GM10847 (cell line): ENCODE results near the gene ELMOD1.

Source experiments
- POLR2A ChIP-seq: IDR thresholded peaks from 2 replicates; pipeline ENCODE4 v1.6.1; 2011; ENCODE audit not compliant: insufficient read length; ENCODE audit errors: extremely low read depth

The ELMOD1 gene

DNA sequence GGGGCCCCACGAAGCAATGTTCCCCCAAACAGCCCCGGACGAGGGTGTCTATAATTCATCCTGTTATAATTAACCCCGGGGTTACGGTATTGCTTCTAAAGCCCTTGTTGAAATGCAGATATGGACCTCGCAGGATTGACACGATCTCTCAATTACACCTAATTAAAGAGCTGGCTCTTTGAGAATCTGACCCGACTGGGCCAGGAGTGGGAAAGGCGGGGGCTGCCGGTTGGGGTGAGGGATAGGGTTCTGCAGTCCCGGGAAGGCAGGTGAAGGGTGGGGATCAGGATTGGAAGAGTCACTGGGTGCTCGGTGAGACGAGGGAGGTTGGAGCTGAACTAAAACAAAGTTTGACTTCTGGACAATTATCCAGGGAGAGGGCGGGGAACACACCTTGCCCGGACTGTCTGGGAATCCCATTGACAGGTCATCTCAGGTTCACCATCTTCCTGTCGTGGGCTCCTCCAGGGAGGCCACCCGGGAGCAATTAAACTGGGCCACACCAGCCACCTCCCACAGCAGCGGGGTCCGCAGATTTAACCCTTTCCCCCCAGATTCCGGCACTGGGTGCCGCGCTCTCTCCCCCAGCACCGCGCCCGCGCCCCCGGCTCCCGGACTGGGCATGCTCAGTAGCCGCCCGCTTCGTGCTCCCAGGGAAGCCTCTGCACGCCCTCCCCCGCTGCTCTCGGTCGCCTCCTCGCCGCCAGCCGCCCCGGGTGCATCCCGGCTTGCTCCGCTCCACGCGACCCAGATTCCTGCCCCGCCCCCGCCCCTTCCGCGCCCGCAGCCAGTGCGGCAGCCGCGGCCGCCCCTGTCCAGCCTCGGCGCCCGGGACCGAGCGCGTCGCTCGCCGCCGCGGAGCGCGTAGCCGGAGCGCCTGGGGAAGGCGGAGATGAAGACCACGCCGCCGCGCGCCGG, at the start of gene ELMOD1:
TSS of gene ELMOD1 (plus strand) at position 688 of the 918 bp plus-strand sequence. CDS start 27,043 bp downstream, outside the sequence.
- TF ChIP-seq POLR2A, result no peak

DNA sequence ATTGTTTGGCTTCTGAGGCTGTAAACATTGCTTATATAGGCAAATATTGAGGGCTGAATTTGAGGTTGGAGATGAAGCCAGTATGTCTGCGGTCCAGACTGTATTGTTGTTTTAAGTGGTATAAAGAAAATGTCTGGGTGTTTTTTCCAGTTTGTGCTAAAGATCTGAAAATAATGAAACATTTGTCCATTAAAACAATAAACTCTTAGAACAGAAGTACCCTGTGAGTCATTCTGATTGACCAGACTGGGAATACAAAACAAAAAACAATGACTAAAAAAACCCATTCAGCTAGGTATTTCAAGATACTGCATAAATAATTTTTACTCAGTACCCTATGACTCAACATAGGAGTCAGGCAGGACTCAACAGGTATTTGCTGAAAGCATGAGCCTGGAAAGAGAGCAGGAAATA, 45.8 kb upstream of the ELMOD1 start:
- TF ChIP-seq POLR2A, result no peak

DNA sequence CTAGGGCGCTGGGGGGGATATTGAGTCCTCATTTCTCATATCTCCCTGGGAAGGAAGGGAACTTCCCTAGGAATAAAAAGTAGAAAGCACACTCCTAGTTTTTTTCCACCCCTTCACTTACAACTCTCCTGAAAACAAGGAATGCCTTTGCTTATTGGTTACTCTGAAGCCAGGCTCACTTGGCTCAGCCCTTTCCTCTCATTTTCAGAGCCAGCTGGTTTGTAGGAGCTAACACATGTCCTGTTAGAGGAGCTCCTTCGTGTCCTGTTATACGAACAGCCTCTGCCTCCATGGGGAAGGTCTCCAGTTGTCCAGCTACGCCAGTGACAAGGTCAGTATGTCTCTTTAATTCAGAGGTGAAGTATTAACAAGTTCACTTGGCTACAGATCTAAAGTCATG, 43.0 kb upstream of the ELMOD1 start:
- no peak for TF ChIP-seq POLR2A

DNA sequence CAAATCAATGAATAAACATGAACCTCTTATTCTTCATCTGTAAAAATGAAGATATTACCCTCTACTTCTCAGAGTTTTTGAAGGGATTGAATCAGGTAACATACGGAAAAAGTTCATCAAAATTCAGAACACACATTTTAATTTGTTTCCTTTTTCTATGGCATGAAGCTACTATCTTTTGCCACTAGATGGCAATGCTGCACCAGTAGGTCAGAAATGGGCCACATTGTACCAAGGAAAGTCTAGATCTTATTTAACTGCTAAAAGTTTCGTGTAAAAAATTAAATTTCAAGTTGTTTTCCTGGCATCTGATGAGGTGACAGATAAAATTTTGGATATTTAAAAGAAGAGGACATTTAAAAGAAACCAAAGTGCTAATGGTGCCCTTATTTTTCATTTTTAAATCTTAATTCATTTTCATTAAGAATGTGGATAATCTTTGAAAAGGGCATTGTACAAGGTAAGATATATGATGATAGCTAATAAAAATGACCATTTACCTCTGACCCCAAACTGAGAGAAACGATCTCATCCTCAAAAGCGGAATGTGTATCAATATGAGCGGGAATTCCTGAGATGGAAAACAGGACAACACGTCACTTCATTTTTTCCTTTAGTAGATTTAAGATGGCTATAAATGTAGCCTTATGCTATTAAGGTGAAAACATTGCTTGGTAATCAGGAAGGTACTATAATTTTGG, 41.5 kb upstream of the ELMOD1 start:
- no peak for TF ChIP-seq POLR2A

DNA sequence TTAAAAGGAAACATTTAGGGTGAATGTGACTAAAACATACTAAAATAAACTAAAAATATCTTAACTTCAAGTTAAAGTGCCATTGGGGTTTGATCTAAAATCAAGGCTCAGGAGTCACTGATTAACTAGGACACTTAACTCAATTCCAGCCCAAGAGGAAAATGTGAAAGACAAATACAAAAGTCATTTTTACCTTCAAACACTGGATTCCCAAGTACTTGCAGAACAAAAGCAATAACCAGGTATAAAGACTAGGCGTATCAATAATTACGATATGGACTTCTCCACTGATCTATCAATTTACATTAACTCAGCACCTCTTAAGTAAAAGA, 41.0 kb upstream of the ELMOD1 start:
- no peak for TF ChIP-seq POLR2A

DNA sequence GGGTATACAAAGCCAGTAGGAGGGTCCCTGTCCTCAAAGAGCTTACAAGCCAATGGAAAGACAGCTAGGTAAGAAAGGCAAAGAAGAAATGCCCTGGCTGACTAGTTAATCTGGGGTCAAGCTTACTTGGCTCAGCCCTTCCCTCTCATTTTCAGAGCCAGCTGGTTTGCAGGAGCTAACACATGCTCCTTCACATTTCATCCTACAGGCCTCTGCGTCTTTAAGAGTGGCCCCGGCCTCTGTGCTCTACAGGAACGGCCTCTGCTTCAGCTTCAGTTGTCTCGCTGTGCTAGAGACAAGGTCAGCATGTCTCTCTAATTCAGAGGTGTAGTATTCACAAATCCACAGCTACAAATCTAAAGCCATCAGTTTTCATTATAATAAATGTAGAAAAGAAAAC, 40.6 kb upstream of the ELMOD1 start:
- no peak for TF ChIP-seq POLR2A

DNA sequence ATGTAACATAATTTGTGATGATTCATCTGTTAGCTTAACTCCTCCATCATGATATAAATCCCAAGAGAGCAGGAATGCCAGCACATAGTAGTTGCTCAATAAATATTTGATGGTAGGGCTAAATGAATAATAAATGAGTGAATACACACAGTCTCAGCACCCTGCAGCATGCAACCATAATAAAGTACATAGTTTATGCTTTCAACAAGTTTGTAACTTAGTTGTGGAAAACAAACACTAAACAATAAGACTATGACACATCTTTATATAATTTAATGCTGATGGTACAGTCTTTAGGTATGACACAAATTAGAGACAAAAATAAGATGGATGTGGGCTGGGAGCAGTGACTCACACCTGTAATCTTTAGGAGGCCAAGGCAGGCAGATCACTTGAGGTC, 29.3 kb upstream of the ELMOD1 start:
- no peak for TF ChIP-seq POLR2A

DNA sequence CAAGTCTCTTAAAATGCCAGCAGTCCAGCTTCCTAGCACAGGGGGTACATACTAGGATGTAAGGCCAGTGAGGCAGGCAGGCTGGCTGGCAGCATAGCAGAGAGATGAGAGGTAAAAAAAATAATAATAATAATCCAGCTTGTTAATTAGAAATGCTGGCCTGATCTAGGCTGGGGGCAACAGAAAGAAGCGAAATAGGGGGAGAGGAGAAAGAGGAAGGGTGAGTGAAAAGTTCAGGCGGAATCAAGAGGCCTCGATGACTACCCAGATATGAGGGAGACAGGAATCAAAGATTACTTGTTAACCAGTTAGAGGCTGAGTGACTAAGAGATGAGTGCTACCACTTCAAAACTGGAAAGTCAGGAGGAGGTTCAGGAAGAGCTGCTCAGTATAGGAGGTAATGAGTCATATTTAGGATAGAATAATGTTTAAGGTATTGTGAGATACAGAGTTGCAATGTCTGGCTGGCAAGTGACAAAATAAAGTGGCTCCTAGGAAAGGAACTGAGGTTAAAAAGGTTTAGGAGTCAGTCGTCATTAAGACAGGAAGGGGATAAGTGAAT, 28.2 kb upstream of the ELMOD1 start:
- TF ChIP-seq POLR2A, result no peak

DNA sequence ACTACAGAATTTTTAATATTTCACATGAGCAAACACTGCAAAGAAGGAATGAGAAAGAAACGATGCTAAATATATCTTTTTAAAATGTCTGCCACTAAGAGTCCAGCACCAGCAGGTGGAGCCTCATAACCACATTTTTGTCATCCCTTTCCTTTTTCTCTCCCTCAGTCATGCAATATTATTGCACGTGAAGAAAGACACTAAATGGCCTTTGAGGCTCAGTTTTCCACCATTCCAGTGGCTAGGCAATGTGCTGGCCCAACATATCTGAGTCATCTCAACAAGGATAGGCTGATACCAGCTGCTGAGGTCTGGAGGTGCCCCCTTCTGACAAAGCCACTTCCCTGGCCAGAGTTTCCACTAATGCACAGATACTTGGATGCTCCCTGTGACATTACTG, 27.2 kb upstream of the ELMOD1 start:
- no peak for TF ChIP-seq POLR2A

DNA sequence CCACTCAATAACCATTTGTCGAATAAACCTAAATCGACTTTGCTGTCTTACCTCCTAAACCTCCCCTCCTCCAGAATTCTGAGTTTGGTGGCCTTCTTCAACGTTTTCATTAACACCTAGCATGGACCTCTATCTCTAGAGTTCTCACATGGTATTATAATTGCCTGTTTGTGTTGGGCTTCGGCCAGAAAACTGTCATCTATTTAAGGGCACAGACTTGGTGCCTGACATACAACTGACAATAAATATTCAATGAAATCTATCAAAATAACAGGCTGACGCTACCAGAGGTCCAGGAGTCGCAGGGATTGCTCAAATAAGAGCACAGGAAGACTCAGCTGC, 26.1 kb upstream of the ELMOD1 start:
- TF ChIP-seq POLR2A, result no peak

DNA sequence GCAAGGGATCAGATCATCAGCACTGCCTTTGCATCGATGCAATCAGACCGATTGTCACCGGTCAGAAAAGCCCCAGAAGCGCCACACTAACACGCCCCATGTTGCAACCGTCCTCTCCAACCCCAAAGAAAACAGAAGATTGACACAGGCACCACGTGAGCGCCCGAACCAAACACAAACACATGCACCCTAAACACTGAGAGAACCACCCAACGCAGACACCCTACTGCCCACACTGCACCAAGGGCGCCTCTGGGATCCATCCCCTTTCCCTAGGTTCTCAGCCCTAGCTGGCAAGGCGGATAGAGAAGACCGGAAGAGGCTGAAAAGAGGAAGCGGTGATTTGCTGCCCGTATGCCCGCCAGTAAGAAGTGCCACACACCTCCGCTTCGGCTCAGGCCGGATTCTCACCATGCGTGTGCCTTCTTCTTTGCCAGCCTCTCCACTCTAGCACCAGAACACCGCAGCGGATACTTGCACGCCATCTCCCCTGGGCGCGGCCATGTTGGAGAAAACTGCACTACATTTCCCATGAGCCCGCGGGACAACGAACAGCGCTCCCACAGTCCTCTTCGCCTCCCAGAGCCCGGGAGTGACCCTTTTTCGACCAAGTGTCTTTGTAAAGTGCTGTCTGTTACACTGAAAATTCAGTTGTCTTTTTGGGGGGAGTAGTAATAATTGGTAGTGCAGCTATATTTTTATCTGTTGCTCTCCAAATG, 25.6 kb upstream of the ELMOD1 start, which contains the start of gene ALKBH8:
TSS of gene ALKBH8 (minus strand) at position 517 of the 719 bp plus-strand sequence. CDS start 4,842 bp downstream, outside the sequence.
- peak; percentile 30 for TF ChIP-seq POLR2A

DNA sequence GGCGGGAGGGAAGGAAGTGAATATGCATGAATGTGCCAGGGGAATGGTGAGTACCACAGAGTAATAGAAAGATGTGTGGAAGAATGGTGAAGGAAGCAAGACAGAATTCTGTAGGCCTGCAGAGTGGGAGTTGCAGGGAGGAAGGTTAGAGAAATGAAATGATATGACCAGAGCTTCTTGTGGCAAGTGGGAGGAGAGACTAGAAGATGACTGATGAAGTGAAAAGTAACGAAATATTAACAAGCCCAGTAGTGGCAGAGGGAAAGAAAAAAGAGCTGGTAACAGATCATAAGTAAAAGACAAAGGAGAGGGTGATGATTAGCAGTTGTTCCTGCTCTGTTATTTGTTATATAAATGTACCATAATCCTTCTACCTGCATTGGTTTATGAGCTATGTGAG, 24.4 kb upstream of the ELMOD1 start:
- TF ChIP-seq POLR2A, result no peak

DNA sequence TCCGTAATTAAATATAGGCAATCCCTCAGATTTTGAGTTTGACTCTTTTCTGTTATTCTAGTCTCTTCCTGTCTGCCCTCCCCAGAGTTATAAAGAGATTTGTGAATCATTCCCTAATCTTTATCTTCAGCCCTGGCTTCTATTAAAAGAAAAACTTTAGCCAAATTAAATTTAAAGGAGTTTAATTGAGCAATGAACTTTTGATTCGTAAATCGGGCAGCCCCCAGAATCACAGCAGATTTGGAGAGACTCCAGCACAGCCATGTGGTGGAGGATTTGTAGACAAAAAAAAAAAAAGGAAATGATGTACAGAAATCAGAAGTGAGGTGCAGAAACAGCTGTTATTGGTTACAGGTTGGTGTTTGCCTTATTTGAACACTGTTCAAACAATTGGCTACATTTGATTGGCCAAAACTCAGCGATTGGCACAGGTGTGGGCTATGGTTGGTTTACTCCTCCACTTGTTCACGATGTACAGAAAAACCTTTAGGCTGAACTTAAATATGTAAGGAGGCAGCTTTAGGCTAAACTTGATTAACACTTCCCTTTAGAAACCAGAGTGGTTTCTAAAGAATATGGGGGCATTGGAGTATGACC, 23.1 kb upstream of the ELMOD1 start:
- TF ChIP-seq POLR2A, result no peak

DNA sequence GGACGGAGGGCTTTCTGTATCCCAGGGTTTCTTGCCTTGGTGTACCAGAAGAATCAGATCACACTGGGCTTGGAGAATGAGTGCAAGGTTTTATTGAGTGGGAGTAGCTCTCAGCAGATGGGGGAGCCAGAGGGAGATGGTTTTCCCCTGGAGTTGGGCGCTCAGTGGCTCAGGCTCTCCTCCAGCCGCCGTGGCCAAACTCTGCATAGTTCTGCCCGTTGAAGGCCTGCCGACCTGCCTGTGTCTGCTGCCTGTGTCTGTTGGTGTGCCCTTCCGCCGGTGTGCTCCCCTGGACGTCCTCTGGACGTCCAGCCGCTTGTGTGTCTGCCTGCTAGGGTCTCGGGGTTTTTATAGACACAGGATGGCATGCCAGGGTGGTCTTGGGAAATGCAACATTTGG, 20.9 kb upstream of the ELMOD1 start:
- no peak for TF ChIP-seq POLR2A

DNA sequence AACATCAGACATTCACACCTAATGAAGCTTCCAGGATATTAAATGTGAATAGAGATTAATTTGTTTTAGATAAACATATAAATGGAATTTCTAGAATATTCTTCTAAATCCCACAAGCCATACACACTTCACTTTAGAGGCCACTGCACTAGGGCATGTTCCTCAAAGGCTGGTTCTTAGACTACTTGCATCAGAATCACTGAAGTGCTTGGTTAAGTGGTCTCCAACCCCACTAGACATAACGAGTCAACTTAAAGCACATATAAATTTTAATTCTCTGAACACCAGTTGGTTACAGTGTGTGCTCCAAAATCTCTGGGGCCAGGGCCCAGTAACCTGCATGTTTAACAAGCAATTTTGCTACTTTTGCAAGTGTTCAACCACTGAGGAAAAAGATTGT, 17.5 kb upstream of the ELMOD1 start:
- no peak for TF ChIP-seq POLR2A

DNA sequence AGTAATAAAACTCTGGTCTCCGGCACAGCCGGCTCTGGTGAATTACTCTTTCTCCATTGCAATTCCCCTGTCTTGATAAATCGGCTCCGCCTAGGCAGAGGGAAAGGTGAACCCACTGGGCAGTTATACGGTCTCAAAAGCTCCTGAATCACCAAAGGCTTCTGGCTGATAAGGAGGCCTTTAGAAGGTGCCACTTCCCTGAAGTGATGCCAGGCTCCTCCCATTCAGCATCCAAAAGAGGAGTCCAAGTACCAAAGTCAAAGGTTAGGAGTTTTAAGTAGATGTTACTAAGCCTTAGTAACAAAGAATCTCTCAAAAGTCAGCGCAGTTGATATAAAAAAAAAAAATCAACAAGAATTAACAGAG, 13.6 kb upstream of the ELMOD1 start:
- no peak for TF ChIP-seq POLR2A

DNA sequence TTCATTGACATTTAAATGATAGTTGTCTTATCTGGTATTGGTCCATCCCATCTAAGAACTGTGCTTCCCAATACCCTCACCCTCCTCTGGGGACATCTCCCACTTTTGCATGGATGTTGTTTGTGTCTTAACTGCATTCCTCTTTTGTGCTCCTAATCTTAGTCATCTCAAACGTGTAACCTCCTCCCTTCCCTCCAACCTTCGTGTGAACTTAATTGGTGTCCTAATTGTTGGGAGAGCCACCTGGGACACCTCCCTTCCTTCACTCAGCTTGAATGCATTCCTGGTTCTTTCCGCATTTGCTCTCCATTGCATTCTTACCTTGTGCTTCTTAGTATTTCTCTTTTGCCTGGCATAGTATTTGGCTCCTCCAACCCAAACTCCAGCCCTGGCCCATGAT, 9.8 kb upstream of the ELMOD1 start:
- no peak for TF ChIP-seq POLR2A
